ENCODE measurements around the gene ADCY7.

The ADCY7 gene

GRCh38 chr16:50284131-50284911 lies 18.0 kb downstream of the ADCY7 start:
- no peak for FAIRE-seq

GRCh38 chr16:50285406-50286003 lies 19.2 kb downstream of the ADCY7 start:
- no peak for FAIRE-seq

GRCh38 chr16:50286681-50287080 lies 20.3 kb downstream of the ADCY7 start:
- no peak for FAIRE-seq

GRCh38 chr16:50288026-50288425 lies 21.7 kb downstream of the ADCY7 start:
- no peak for FAIRE-seq

GRCh38 chr16:50288920-50289319 lies 22.6 kb downstream of the ADCY7 start:
- FAIRE-seq, result no peak

GRCh38 chr16:50289950-50290764 lies 23.8 kb downstream of the ADCY7 start:
- no peak for FAIRE-seq

- FAIRE-seq, result no peak
These were observed 24.5 kb downstream of the ADCY7 start for GRCh38 chr16:50290856-50291255.

- FAIRE-seq, result no peak
These were observed 25.6 kb downstream of the ADCY7 start for GRCh38 chr16:50291719-50292565.

GRCh38 chr16:50292566-50292948 lies 26.2 kb downstream of the ADCY7 start:
- FAIRE-seq, result no peak

- FAIRE-seq, result no peak
These were observed 26.9 kb downstream of the ADCY7 start for GRCh38 chr16:50293041-50293783.

- no peak for FAIRE-seq
These were observed 27.9 kb downstream of the ADCY7 start for GRCh38 chr16:50293994-50294855.

- no peak for FAIRE-seq
These were observed 28.6 kb downstream of the ADCY7 start for GRCh38 chr16:50294955-50295354.

- no peak for FAIRE-seq
These were observed 29.3 kb downstream of the ADCY7 start for GRCh38 chr16:50295541-50296132.

GRCh38 chr16:50296807-50297206 lies 30.5 kb downstream of the ADCY7 start:
- no peak for FAIRE-seq

- FAIRE-seq, result no peak
These were observed 31.1 kb downstream of the ADCY7 start for GRCh38 chr16:50297301-50298074.

- no peak for FAIRE-seq
These were observed 31.7 kb downstream of the ADCY7 start for GRCh38 chr16:50298075-50298460.

GRCh38 chr16:50298591-50299507 lies 32.5 kb downstream of the ADCY7 start:
- no peak for FAIRE-seq

GRCh38 chr16:50299508-50300105 lies 33.3 kb downstream of the ADCY7 start:
- no peak for FAIRE-seq
